Activated CD4-positive, alpha-beta T cell treated with anti-CD3 and anti-CD28 coated beads, Interleukin-2, Interleukin-6, amounts not matched to agents 100 ng/mL and 50 ng/mL, durations not matched to agents 16 hours and 8 hours (primary cell): Measurements from ENCODE around the gene IQCN.
"Not testable (repeated sequence)": the region's sequence is repeated elsewhere in the genome, so short reads cannot be mapped to it uniquely, and the experiment has no call there.

Source experiments
- DNase-seq: peaks from one replicate; pipeline ENCODE4 v3.0.0-alpha.2; 2020

Gene IQCN

GRCh38 chr19:18229474-18229873 is 44.8 kb downstream of the IQCN start:
- peak; percentile 30 for DNase-seq

- no peak for DNase-seq
Measured at GRCh38 chr19:18227781-18228271, 46.4 kb downstream of the IQCN start.

- no peak for DNase-seq
Measured at GRCh38 chr19:18226956-18227780, 47.1 kb downstream of the IQCN start.

GRCh38 chr19:18225702-18226468 is 48.4 kb downstream of the IQCN start, which contains the start of gene PDE4C:
PDE4C (minus strand) TSS chr19:18226438; CDS start chr19:18226415, 23 bp downstream.
- DNase-seq, result no peak

GRCh38 chr19:18225355-18225701 is 48.9 kb downstream of the IQCN start:
- DNase-seq, result no peak

GRCh38 chr19:18224525-18225354 is 49.5 kb downstream of the IQCN start:
- DNase-seq, result peak; percentile 97

GRCh38 chr19:18223860-18224524 is 50.3 kb downstream of the IQCN start:
- DNase-seq, result peak; percentile 48

GRCh38 chr19:18221815-18222725 is 52.2 kb downstream of the IQCN start:
- DNase-seq, result no peak

GRCh38 chr19:18220632-18221275 is 53.5 kb downstream of the IQCN start:
- DNase-seq, result no peak

GRCh38 chr19:18219911-18220631 is 54.2 kb downstream of the IQCN start:
- DNase-seq, result no peak

- no peak for DNase-seq
Measured at GRCh38 chr19:18218600-18218999, 55.7 kb downstream of the IQCN start.

GRCh38 chr19:18218159-18218558 is 56.1 kb downstream of the IQCN start:
- DNase-seq, result no peak

GRCh38 chr19:18216789-18217188 is 57.5 kb downstream of the IQCN start:
- no peak for DNase-seq

GRCh38 chr19:18214779-18215433 is 59.3 kb downstream of the IQCN start:
- DNase-seq, result no peak

GRCh38 chr19:18211683-18212082 is 62.6 kb downstream of the IQCN start:
- DNase-seq, result no peak

- DNase-seq, result not testable (repeated sequence)
Measured at GRCh38 chr19:18209912-18210311, 64.3 kb downstream of the IQCN start.

- DNase-seq, result peak; percentile 54
Measured at GRCh38 chr19:18208098-18208951, 65.9 kb downstream of the IQCN start.
